Gastroesophageal sphincter (tissue), 3 donors: Measurements from ENCODE around the gene FAM53B.

Source experiments
- EP300 ChIP-seq: sonication (generic); formaldehyde crosslinking; IDR thresholded peaks from one replicate; pipeline ENCODE4 v1.6.1; 2017; ENCODE audit warnings: antibody characterized with exemption, mild to moderate bottlenecking
- POLR2A ChIP-seq, 2 donors: fragments of 450-650 bp; IDR thresholded peaks; one replicate each; pipeline ENCODE4 v1.6.1; 2017; ENCODE audit warnings: antibody characterized with exemption in 2 of 2, mild to moderate bottlenecking in 2 of 2, moderate library complexity in 1 of 2
- POLR2AphosphoS5 ChIP-seq: sonication (generic); formaldehyde crosslinking; IDR thresholded peaks from one replicate; pipeline ENCODE4 v1.6.1; 2017; ENCODE audit warnings: antibody characterized with exemption
- TF ChIP-seq, protein P1 (sequence below), 4 experiments: fragments of 200-600 bp in 2 of 4; fragments of 450-650 bp in 2 of 4; sonication (generic) in 1 of 4; IDR thresholded peaks; one replicate each; pipeline ENCODE4 v1.5.1; 2017 to 2019; ENCODE audit warnings: antibody characterized with exemption in 4 of 4, mild to moderate bottlenecking in 2 of 4, moderate library complexity in 2 of 4

DNA sequence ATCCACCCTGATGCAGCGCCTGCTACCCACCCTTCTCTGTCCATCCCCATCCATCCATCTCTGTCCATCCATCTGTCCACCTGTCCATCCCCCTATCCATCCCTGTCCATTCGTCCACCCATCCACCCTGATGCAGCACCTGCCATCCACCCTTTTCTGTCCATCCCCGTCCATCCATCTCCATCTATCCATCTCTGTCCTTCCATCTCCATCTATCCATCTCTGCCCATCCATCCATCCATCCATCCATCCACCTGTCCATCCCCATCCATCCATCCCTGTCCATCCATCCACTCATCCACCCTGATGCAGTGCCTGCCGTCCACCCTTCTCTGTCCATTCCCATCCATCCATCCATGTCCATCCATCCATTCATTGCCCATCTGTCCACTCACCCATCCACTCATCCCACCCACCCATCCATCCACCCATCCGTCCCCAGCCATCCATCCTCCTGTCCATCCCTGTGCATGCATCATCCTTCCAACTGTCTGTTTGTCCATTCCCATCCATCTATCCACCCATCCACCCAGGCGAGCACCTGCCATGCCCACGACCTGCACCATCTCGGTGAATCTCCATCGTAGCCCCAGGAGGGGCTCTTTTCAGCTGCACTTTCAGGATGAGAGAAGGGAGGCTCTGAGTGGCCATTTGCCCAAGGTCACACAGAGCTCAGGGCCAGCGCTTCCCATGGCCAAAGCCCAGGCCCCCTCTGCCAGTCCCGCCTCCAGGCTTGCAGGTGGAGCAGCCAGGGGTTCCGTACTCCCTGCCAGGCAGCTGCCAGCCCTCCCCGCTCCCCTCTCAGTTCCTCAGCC is 145.2 kb downstream of the FAM53B start:
- TF ChIP-seq, protein P1, sequence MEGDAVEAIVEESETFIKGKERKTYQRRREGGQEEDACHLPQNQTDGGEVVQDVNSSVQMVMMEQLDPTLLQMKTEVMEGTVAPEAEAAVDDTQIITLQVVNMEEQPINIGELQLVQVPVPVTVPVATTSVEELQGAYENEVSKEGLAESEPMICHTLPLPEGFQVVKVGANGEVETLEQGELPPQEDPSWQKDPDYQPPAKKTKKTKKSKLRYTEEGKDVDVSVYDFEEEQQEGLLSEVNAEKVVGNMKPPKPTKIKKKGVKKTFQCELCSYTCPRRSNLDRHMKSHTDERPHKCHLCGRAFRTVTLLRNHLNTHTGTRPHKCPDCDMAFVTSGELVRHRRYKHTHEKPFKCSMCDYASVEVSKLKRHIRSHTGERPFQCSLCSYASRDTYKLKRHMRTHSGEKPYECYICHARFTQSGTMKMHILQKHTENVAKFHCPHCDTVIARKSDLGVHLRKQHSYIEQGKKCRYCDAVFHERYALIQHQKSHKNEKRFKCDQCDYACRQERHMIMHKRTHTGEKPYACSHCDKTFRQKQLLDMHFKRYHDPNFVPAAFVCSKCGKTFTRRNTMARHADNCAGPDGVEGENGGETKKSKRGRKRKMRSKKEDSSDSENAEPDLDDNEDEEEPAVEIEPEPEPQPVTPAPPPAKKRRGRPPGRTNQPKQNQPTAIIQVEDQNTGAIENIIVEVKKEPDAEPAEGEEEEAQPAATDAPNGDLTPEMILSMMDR (IDR thresholded peaks at IDR 0.05) = no peak
- no peak for TF ChIP-seq POLR2AphosphoS5
- no peak for TF ChIP-seq EP300
- TF ChIP-seq POLR2A (IDR thresholded peaks at IDR 0.05) = no peak
